HS-27A (cell line): ENCODE measurements around the gene CCDC137.

ENCODE experiments used
- DNase-seq: peaks from one replicate; pipeline ENCODE4 v3.0.0-alpha.2; 2012; ENCODE audit warnings: low read depth, missing footprints

Gene CCDC137

GRCh38 chr17:81682565-81683207 lies 16.1 kb downstream of the CCDC137 start:
- DNase-seq, result no peak

- no peak for DNase-seq
These were observed 16.7 kb downstream of the CCDC137 start for GRCh38 chr17:81683208-81683583.

- DNase-seq, result peak; percentile 91
These were observed 17.3 kb downstream of the CCDC137 start, which contains the start of the genes ARL16 and HGS for GRCh38 chr17:81683584-81684441. TSS of gene ARL16 (minus strand) at chr17:81683797. CDS start at chr17:81683753, 44 bp downstream. TSS of gene HGS (plus strand) at chr17:81684011. CDS start at chr17:81684067, 56 bp downstream.

- no peak for DNase-seq
These were observed 17.9 kb downstream of the CCDC137 start for GRCh38 chr17:81684442-81684911.

GRCh38 chr17:81685108-81685507 lies 18.6 kb downstream of the CCDC137 start:
- no peak for DNase-seq

- no peak for DNase-seq
These were observed 20.1 kb downstream of the CCDC137 start for GRCh38 chr17:81686614-81687013.

- no peak for DNase-seq
These were observed 21.4 kb downstream of the CCDC137 start for GRCh38 chr17:81687770-81688541.

- no peak for DNase-seq
These were observed 22.1 kb downstream of the CCDC137 start for GRCh38 chr17:81688616-81689015.

GRCh38 chr17:81690066-81690465 lies 23.5 kb downstream of the CCDC137 start:
- no peak for DNase-seq

GRCh38 chr17:81690549-81690948 lies 24.0 kb downstream of the CCDC137 start:
- no peak for DNase-seq

- DNase-seq, result no peak
These were observed 24.7 kb downstream of the CCDC137 start for GRCh38 chr17:81691196-81691595.

GRCh38 chr17:81691608-81692007 lies 25.1 kb downstream of the CCDC137 start:
- DNase-seq, result no peak

- DNase-seq, result no peak
These were observed 27.1 kb downstream of the CCDC137 start for GRCh38 chr17:81693509-81694210.

GRCh38 chr17:81694810-81695209 lies 28.3 kb downstream of the CCDC137 start:
- DNase-seq, result no peak

GRCh38 chr17:81695211-81695610 lies 28.7 kb downstream of the CCDC137 start:
- no peak for DNase-seq

GRCh38 chr17:81695801-81696200 lies 29.3 kb downstream of the CCDC137 start:
- DNase-seq, result no peak

GRCh38 chr17:81696218-81696941 lies 29.8 kb downstream of the CCDC137 start:
- DNase-seq, result no peak

GRCh38 chr17:81697261-81698044 lies 30.9 kb downstream of the CCDC137 start:
- DNase-seq, result no peak

GRCh38 chr17:81700353-81701287 lies 34.1 kb downstream of the CCDC137 start:
- DNase-seq, result no peak
